ENCODE results near the gene WDFY1.
"Not testable (repeated sequence)": the region's sequence is repeated elsewhere in the genome, so short reads cannot be mapped to it uniquely, and the experiment has no call there.

Gene WDFY1

GRCh38 chr2:223896833-223897311 is 48.3 kb downstream of the WDFY1 start:
- DNase-seq (ENCODE audit: low read depth in 2 of 2), result no peak

- DNase-seq (ENCODE audit: low read depth in 2 of 2), result no peak
Observed at GRCh38 chr2:223894968-223895367, 50.2 kb downstream of the WDFY1 start.

DNA sequence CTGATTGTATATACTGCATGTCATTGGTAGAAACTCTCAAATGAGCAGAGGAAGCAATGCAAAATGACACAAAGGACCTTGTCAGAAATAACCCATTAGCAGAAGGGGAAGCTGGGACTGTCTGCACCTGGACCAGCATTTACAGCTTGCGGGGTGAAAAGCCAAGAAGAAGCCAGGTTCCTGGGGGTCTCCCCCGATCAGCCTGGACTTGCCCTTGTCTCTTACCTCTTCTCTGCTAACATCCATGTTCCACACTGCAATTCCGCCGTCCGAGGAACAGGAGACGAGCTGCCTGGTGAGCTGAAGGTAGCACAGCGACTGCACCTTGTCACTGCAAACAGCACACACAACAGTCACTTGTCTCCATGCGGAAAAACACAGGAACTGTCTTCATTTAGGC is 51.1 kb downstream of the WDFY1 start:
- no peak for DNase-seq (ENCODE audit: low read depth in 2 of 2)

DNA sequence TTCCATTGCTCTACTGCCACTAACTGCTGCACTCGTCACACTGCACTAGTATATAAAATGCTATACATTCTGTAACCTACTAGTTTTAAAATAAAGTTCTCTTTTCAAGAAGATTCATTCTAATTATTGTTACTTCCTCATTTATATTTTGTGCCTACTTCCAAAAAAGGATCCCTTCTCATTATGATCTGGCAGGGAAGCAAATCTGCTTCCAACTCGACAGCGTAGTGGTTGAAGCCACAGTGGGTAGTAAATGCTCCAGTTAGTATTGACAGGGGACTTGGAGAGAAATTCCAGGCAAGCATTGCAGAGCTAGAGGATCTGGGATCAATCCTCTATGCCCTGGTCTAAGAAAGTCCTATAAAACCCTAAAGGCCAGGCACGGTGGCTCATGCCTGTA is 54.4 kb downstream of the WDFY1 start:
- no peak for DNase-seq (ENCODE audit: low read depth in 2 of 2)

- DNase-seq (ENCODE audit: low read depth in 2 of 2), result no peak
Observed at GRCh38 chr2:223889229-223889628, 55.9 kb downstream of the WDFY1 start.

DNA sequence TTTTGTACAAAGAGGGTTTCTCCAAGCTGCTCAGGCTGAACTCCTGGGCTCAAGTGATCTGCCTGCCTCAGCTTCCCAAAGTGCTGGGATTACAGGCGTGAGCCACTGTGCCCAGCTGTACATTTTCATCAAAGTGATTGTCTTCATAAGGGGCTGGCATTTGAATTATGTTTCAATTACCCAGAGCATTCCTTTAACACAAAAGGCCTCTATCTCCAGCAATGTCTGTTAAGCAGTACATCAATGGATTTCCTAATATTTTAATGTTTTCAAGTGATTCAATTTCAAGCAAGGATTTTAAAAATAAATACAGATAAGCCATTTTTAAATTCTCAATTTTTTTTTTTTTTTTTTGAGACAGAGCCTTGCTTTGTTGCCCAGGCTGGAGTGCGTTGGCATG is 56.9 kb downstream of the WDFY1 start:
- no peak for DNase-seq (ENCODE audit: low read depth in 2 of 2)

DNA sequence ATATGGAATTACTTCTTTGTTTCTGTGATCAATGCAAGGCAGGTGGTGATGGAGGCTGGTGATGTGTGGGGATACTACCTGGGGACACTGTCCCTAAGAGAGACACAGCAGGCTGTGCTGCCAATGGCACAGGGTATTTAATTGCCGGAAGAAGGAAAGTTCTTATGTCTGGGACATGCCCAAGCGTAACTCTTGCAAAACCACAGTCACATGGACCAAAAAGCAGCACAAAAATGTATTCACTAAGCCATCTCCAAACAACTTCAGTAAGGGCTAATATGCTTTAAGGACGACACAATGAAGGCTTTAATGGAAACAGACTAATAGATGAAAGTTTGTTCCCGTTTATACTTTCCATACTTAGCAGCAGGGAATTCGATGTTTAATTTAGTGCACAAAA is 58.0 kb downstream of the WDFY1 start:
- no peak for DNase-seq (ENCODE audit: low read depth in 2 of 2)

DNA sequence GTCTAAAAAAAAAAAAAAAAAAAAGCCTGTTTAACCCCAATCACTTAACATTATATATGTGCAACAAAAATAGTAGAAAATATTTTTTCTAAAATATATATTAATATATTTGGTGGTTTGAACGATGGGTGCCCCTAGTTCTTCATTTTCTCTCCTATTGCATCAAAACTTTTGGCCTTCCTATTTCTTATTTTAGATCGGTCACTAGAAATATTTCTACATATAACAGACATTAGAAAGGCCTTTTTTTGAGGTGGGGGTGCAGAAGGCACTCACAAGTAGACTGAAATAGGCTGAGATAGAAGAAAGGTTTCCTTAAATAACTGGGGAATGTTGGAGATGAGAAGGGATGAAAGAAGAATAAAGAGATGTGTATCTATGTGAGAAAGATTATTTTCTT is 58.4 kb downstream of the WDFY1 start:
- DNase-seq (ENCODE audit: low read depth in 2 of 2), result no peak

DNA sequence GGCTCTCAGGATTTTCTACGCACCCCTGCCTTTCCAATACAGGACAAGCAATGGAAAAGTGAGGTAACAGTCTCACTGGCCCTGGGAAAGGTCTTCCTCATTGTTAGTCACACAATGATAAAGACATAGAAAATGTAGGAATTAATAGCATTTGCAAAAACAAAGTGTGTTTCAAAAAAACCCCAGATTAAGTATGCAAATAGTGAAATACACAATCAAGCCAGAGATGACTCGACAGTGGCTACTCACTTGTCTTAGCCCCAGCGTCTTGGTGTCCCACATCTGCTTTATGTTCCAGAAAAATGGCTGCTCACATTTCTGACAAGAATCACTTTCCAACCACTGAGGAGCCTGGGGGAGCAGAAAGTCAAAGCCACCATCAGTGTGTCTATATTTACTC is 60.7 kb downstream of the WDFY1 start:
- no peak for DNase-seq (ENCODE audit: low read depth in 2 of 2)

DNA sequence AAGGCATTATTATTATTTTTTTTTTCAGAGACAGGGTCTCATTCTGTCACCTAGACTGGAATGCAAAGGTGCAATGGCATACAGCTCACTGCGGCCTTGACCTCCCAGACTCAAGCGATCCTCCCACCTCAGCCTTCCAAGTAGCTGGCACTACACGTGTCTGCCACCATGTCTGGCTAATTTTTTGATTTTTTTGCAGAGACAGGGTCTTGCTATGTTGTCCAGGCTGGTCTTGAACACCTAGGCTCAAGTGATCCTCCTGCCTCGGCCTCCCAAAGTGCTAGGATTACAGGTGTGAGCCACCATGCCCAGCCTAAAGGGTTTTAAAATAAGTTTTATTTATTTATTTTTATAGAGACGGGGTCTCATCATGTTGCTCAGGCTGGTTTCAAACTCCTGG is 62.4 kb downstream of the WDFY1 start:
- no peak for DNase-seq (ENCODE audit: low read depth in 2 of 2)

DNA sequence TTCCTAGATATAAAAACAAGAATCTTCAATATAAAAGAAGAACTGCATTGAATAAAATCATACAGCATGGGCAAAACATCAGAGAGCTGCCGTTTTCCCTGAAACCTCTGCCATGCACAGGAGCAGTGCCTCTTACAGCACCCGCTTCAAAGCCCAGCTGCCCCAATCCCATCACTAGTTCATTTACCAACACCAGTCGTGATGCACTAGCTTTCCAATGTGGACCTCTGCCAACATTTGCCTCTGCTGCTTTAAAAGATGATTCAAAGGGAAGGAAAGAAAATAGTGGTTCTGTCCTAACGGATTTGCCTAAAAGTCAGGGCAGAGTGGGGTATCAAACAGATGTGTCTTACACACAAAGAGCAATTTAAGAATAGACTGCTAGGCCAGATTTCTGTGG is 64.3 kb downstream of the WDFY1 start:
- DNase-seq (ENCODE audit: low read depth in 2 of 2), result no peak

- DNase-seq (ENCODE audit: low read depth in 2 of 2), result no peak
Observed at GRCh38 chr2:223877721-223878410, 67.3 kb downstream of the WDFY1 start.

- DNase-seq (ENCODE audit: low read depth in 2 of 2), result no peak
Observed at GRCh38 chr2:223873672-223874071, 71.5 kb downstream of the WDFY1 start.

DNA sequence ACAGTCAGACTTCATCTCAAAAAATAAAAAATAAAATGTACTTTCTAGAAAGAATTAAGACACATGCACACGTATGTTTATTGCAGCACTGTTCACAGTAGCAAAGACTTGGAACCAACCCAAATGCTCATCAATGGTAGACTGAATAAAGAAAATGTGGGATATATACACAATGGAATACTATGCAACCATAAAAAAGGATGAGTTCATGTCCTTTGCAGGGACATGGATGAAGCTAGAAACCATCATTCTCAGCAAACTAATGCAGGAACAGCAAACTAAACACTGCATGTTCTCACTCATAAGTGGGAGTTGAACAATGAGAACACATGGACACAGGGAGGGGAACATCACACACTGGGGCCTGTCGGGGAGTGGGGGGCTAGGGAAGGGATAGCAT is 72.4 kb downstream of the WDFY1 start:
- not testable (repeated sequence) for DNase-seq (ENCODE audit: low read depth in 2 of 2)

GRCh38 chr2:223871661-223872060 is 73.5 kb downstream of the WDFY1 start:
- DNase-seq (ENCODE audit: low read depth in 2 of 2), result not testable (repeated sequence)

DNA sequence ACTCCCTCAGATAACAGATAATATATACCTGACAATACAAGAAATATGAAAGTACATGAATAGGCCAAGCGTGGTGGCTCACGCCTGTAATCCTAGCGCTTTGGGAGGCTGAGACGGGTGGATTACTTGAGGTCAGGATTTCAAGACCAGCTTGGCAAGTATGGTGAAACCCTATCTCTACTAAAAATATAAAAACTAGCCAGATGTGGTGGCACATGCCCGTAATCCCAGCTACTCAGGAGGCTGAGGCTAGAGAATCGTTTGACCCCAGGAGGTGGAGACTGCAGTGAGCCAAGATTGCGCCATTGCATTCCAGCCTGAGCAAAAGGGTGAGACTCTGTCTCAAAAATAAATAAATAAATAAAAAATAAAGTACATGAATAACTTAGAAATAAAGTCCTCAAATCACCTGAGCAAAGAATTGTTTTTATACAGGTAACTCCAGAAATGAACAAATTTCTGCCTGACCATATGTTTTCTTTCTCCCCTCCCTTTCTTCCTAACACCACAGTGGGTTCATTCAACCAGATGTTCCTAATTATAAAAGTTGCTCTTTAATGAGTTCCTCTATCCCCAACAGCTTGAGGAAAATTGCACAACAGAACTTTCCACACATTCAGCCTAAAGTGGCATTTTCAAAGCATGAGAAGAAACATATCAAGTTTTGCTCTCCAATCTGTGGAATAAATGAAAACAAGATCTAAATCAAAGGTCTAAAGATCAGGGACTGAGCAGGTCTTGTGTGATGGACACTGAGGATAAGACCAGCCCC is 74.1 kb downstream of the WDFY1 start:
- DNase-seq (ENCODE audit: low read depth in 2 of 2), result no peak

GRCh38 chr2:223868005-223868404 is 77.1 kb downstream of the WDFY1 start:
- no peak for DNase-seq (ENCODE audit: low read depth in 2 of 2)

DNA sequence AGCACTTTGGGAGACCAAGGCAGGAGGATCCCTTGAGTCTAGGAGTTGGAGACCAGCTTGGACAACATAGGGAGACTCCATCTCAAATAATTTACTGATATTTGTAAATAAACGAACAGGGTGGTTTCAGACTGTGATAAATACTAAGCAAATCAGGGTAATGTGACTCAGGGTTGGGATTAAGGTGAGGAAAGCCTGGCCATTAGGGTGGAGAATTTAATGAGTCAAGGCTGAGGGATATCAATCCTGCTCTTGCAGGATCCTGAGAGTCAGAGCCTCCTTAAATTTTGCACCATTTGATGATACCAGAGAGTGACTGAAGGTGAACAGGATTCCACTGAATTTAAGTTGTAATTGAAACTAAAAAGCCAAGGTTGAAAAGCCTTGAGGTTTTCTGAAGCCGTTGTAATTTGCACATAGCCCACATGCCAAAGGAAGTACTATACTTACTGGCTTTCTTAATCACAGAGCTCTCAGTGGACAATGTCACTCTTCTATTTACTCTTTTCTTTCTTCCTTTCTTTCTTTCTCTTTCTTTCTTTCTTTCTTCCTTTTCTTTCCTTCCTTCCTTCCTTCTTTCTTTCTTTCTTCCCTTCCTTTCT is 79.1 kb downstream of the WDFY1 start:
- DNase-seq (ENCODE audit: low read depth in 2 of 2), result no peak

DNA sequence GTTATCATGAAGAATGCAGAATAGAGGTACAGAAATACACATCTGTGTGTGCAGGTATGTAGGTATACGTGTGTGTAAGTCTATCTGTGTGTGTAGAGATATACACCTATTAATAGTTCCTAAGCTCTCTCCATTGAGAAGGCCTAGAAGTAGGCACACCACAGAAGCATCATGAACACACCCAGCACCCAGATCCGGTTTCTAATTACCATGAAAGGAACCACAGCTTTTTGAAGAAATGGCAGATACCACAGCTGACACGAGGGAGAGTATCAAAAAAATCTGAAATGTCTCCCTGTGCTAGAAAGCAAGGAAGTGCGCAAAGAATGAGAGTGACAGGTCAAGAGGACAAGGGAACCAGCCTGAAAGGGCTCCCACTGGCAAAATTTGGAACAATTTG is 80.0 kb downstream of the WDFY1 start:
- no peak for DNase-seq (ENCODE audit: low read depth in 2 of 2)

DNA sequence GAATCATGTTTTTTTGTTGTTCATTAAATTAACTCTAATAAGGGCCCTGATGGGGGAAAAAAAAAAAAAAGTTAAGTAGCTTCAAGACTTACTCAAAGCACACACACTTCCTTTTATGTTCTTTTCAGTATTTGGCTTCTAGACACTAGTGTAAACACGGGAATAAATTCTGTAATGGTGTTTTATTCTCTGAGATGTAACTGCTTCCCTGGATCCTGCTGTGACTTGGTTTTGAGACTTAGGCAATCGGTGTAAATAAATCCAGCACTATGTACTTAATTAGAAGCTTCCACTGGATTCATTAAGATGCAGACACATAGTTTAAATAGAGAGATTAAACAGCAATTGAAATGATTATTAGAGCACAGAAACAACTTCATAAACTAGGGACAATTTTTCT is 81.6 kb downstream of the WDFY1 start:
- no peak for DNase-seq (ENCODE audit: low read depth in 2 of 2)

- no peak for DNase-seq (ENCODE audit: low read depth in 2 of 2)
Observed at GRCh38 chr2:223860809-223861738, 84.1 kb downstream of the WDFY1 start.

DNA sequence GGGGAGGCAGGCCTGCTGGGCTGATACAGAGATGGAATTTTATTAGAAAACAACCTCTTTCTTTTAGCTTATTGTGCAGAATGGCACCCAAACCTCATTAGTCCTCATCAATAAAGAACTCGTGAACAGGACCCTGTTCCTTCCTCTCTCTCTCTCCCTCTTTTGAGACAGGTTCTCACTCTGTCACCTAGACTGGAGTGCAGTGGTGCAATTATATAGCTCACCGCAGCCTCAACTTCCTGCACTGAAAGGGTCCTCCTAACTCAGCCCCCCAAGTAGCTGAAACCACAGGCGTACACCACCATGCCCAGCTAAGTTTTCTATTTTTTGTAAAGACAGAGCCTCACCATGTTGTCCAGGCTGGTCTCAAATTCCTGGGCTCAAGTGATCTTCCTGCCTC is 86.1 kb downstream of the WDFY1 start:
- no peak for DNase-seq (ENCODE audit: low read depth in 2 of 2)
